WTC11 (cell line): Measurements from ENCODE around the gene CRTC3. TPM values are rescaled to one million over a fixed set of nuclear protein-coding genes. Genes with fewer than 3 reads are reported as not detected.

Experiments
- ATAC-seq: fragments of 200-7000 bp; cut with Tn5 transposase; 2 replicates; pipeline ENCODE4 v1.10.0; 2021; ENCODE audit warnings: mild to moderate bottlenecking, moderate library complexity
- CTCF ChIA-PET: fragments of 300-600 bp; sonication (Branson Sonifier 250); formaldehyde crosslinking; loops from one replicate; lab custom pipeline; 2021; ENCODE audit warnings: antibody characterized with exemption; lab: Charles Lee
- POLR2A ChIA-PET: fragments of 350-600 bp; sonication (Branson Sonifier 250); formaldehyde crosslinking; loops from one replicate; lab custom pipeline; 2021; ENCODE audit warnings: antibody characterized with exemption; lab: Charles Lee
- DNase-seq: peaks from one replicate; pipeline ENCODE4 v3.0.0; 2021; ENCODE audit warnings: low spot score
- H3K27ac Mint-ChIP-seq: 2 replicates; pipeline ENCODE4 v1.8.0; 2021; ENCODE audit warnings: mixed read lengths
- H3K27me3 Mint-ChIP-seq: 2 replicates; pipeline ENCODE4 v1.8.0; 2021; ENCODE audit warnings: low read depth, mild to moderate bottlenecking, moderate library complexity, mixed read lengths
- H3K36me3 Mint-ChIP-seq: 2 replicates; pipeline ENCODE4 v1.8.0; 2021; ENCODE audit warnings: mixed read lengths
- H3K4me1 Mint-ChIP-seq: 2 replicates; pipeline ENCODE4 v1.8.0; 2022; ENCODE audit warnings: mixed read lengths
- H3K4me3 Mint-ChIP-seq: 2 replicates; pipeline ENCODE4 v1.8.0; 2021; ENCODE audit warnings: mild to moderate bottlenecking, moderate library complexity, mixed read lengths
- H3K9me3 Mint-ChIP-seq: 2 replicates; pipeline ENCODE4 v1.8.0; 2021; ENCODE audit warnings: mixed read lengths
- ARID4B ChIP-seq: sonication (generic); formaldehyde crosslinking; IDR thresholded peaks from 2 replicates; pipeline ENCODE4 v1.8.0; 2023; ENCODE audit warnings: missing genetic modification reagents, mild to moderate bottlenecking, borderline replicate concordance
- ATF2 ChIP-seq: sonication (generic); formaldehyde crosslinking; IDR thresholded peaks from 2 replicates; pipeline ENCODE4 v1.8.1; 2022; ENCODE audit warnings: low read depth, missing genetic modification reagents, borderline replicate concordance
- ATF3 ChIP-seq: sonication (generic); formaldehyde crosslinking; conservative IDR thresholded peaks from 2 replicates; pipeline ENCODE4 v1.8.1; 2022; ENCODE audit warnings: mild to moderate bottlenecking, missing genetic modification reagents
- CDX4 ChIP-seq: fragments of 250-450 bp; sonication (Bioruptor Pico); IDR thresholded peaks from 2 replicates; pipeline ENCODE4 v1.9.0; 2021; ENCODE audit warnings: moderate library complexity, mild to moderate bottlenecking, inconsistent platforms, borderline replicate concordance
- E2F4 ChIP-seq: sonication (generic); formaldehyde crosslinking; IDR thresholded peaks from 2 replicates; pipeline ENCODE4 v1.8.1; 2022; ENCODE audit warnings: low read depth, mild to moderate bottlenecking, moderate library complexity, missing genetic modification reagents, borderline replicate concordance
- EMX1 ChIP-seq: fragments of 250-450 bp; sonication (Bioruptor Pico); IDR thresholded peaks from 2 replicates; pipeline ENCODE4 v1.8.0; 2021; ENCODE audit warnings: mild to moderate bottlenecking
- FOXJ3 ChIP-seq: sonication (generic); formaldehyde crosslinking; IDR thresholded peaks from 2 replicates; pipeline ENCODE4 v1.9.0; 2021; ENCODE audit warnings: missing genetic modification reagents, mild to moderate bottlenecking, borderline replicate concordance
- FOXK1 ChIP-seq: sonication (generic); formaldehyde crosslinking; IDR thresholded peaks from 2 replicates; pipeline ENCODE4 v1.8.0; 2022; ENCODE audit warnings: mild to moderate bottlenecking, moderate library complexity, missing genetic modification reagents
- GRHL2 ChIP-seq: fragments of 250-450 bp; sonication (Bioruptor Pico); IDR thresholded peaks from 2 replicates; pipeline ENCODE4 v1.8.0; 2022; ENCODE audit warnings: mild to moderate bottlenecking, moderate library complexity; ENCODE audit not compliant: insufficient replicate concordance, severe bottlenecking
- HMGA2 ChIP-seq: fragments of 250-450 bp; sonication (Bioruptor Pico); IDR thresholded peaks from 2 replicates; pipeline ENCODE4 v1.4.0; 2021; ENCODE audit warnings: mild to moderate bottlenecking, moderate library complexity
- KAT7 ChIP-seq: sonication (generic); formaldehyde crosslinking; IDR thresholded peaks from 2 replicates; pipeline ENCODE4 v1.8.1; 2023; ENCODE audit warnings: missing genetic modification reagents, mild to moderate bottlenecking, borderline replicate concordance
- MYBL2 ChIP-seq: sonication (generic); formaldehyde crosslinking; IDR thresholded peaks from 2 replicates; pipeline ENCODE4 v1.8.1; 2023; ENCODE audit warnings: mild to moderate bottlenecking, moderate library complexity, missing genetic modification reagents
- NFATC4 ChIP-seq: fragments of 250-450 bp; sonication (Bioruptor Pico); IDR thresholded peaks from 2 replicates; pipeline ENCODE4 v1.9.0; 2021; ENCODE audit warnings: mild to moderate bottlenecking
- NFYB ChIP-seq: sonication (generic); formaldehyde crosslinking; conservative IDR thresholded peaks from 2 replicates; pipeline ENCODE4 v1.8.0; 2022; ENCODE audit warnings: low read depth, missing genetic modification reagents
- PRDM15 ChIP-seq: sonication (generic); formaldehyde crosslinking; IDR thresholded peaks from 2 replicates; pipeline ENCODE4 v1.8.0; 2022; ENCODE audit warnings: missing genetic modification reagents
- TEAD4 ChIP-seq: sonication (generic); formaldehyde crosslinking; IDR thresholded peaks from 2 replicates; pipeline ENCODE4 v1.8.0; 2022; ENCODE audit warnings: mild to moderate bottlenecking, missing genetic modification reagents
- ZBTB21 ChIP-seq: sonication (generic); formaldehyde crosslinking; IDR thresholded peaks from 2 replicates; pipeline ENCODE4 v1.8.1; 2023; ENCODE audit warnings: mild to moderate bottlenecking, missing genetic modification reagents, borderline replicate concordance
- ZMAT4 ChIP-seq: fragments of 250-450 bp; sonication (Bioruptor Pico); IDR thresholded peaks from 2 replicates; pipeline ENCODE4 v1.9.0; 2021; ENCODE audit warnings: mild to moderate bottlenecking
- ZNF232 ChIP-seq: sonication (generic); formaldehyde crosslinking; IDR thresholded peaks from 2 replicates; pipeline ENCODE4 v1.8.0; 2022; ENCODE audit warnings: mild to moderate bottlenecking, missing genetic modification reagents
- ZNF512 ChIP-seq: sonication (generic); formaldehyde crosslinking; IDR thresholded peaks from 2 replicates; pipeline ENCODE4 v1.8.1; 2022; ENCODE audit warnings: missing genetic modification reagents, borderline replicate concordance
- total RNA-seq: library from RNA; stranded (reverse); gene quantifications from 3 replicates; pipeline ENCODE4 v1.2.3, GENCODE V29; 2021

CRTC3 gene
- total RNA-seq, 1 experiment from 2014 or later, result 8.4 TPM

GRCh38 chr15:90642464-90643300, 113.0 kb downstream of the CRTC3 start:
- ChIA-PET POLR2A (no interaction called here), CTCF (interaction anchor here (0.6 to 2.2 kb wide), 21 partner anchors 11 to 323 kb away, joined by 3 to 14 read pairs (median 4); partner anchors contain the start of genes BLM, FES, HDDC3 and IQGAP1)
- Mint-ChIP-seq H3K27me3 (no peaks in the 10 kb centered on the region), H3K27ac (peak overlapping the region; percentile 68), H3K4me3 (no peak overlapping the region), H3K4me1 (peaks cover 13% of the 10 kb centered on the region), H3K36me3 (peaks cover 6% of the 10 kb centered on the region; the same call in 1 of the 2 replicates), H3K9me3 (0 out of 2 replicates have a peak, but pooled peaks cover 6% of the 10 kb centered on the region)
- TF ChIP-seq ATF2 (CRISPR knock-in tag) (no peak), FOXK1 (CRISPR knock-in tag) (no peak), EMX1 (no peak), E2F4 (CRISPR knock-in tag) (no peak), TEAD4 (no peak), GRHL2 (CRISPR knock-in tag) (no peak), HMGA2 (no peak), NFATC4 (CRISPR knock-in tag) (no peak), PRDM15 (CRISPR knock-in tag) (no peak), ATF3 (CRISPR knock-in tag) (no peak), MYBL2 (CRISPR knock-in tag) (no peak), ZBTB21 (no peak), CDX4 (CRISPR knock-in tag) (no peak), ZNF512 (CRISPR knock-in tag) (no peak), FOXJ3 (CRISPR knock-in tag) (no peak), ARID4B (CRISPR knock-in tag) (no peak), KAT7 (no peak), ZNF232 (no peak), NFYB (CRISPR knock-in tag) (no peak), ZMAT4 (CRISPR knock-in tag) (no peak)
- peak; percentile 78 for ATAC-seq
- DNase-seq, result no peak
